HepG2 (cell line): ENCODE data around the gene MBD3. TPM values are rescaled to one million over a fixed set of nuclear protein-coding genes. Genes with fewer than 3 reads are reported as not detected.

Experiments
- ATAC-seq: fragments of 200-7000 bp; cut with Tn5 transposase; 3 replicates; pipeline ENCODE4 v1.9.1; 2020; ENCODE audit warnings: mild to moderate bottlenecking, moderate library complexity
- BruUV-seq: library from RNA; stranded (reverse); fragments of 400-500 nt; replicated peaks from 2 replicates; lab custom pipeline; 2021; lab: Mats Ljungman, UMichigan
- CTCF ChIA-PET: fragments of 300-600 bp; formaldehyde crosslinking; extraction: SDS; loops from one replicate; lab custom pipeline; 2021; ENCODE audit warnings: low total read pairs, inconsistent platforms, low intra/inter-chr PET ratio; lab: Yijun Ruan, JAX
- POLR2A ChIA-PET: fragments of 350-600 bp; sonication (Branson Sonifier 250); formaldehyde crosslinking; loops from one replicate; lab custom pipeline; 2020; ENCODE audit warnings: antibody characterized with exemption, inconsistent platforms; lab: Yijun Ruan, JAX
- DNase-seq: peaks from one replicate; pipeline ENCODE4 v3.0.0-alpha.2; 2015; ENCODE audit warnings: low spot score
- FAIRE-seq: peaks from 3 replicates; lab custom pipeline; 2011; peaks lifted over from hg19 to GRCh38; lab: Jason Lieb, UNC
- H2AFZ ChIP-seq: one replicate; pipeline ENCODE4 v1.6.1; 2011; ENCODE audit warnings: low read length, inconsistent platforms
- H3K27ac ChIP-seq: fragments of 300-600 bp; 3 replicates; pipeline ENCODE4 v1.8.0; 2011; ENCODE audit warnings: mixed run types, mild to moderate bottlenecking, mixed read lengths, low read length, inconsistent platforms; ENCODE audit not compliant: insufficient read depth; ENCODE audit errors: extremely low read length
- H3K27me3 ChIP-seq, 2 experiments: fragments of 200-600 bp in 1 of 2; 2 replicates in 1 of 2; 3 replicates in 1 of 2; pipeline versions ENCODE4 v1.6.0 to v1.8.0; 2011; ENCODE audit warnings: low read length in 2 of 2, mild to moderate bottlenecking in 2 of 2, moderate library complexity in 2 of 2, inconsistent platforms in 1 of 2; ENCODE audit not compliant: insufficient read depth in 2 of 2, control insufficient read depth in 1 of 2
- H3K36me3 ChIP-seq, 2 experiments: fragments of 200-600 bp in 1 of 2; replicated peaks in 1 of 2; 2 replicates in 1 of 2; 3 replicates in 1 of 2; pipeline versions ENCODE4 v1.5.1 to v1.8.0; 2011; ENCODE audit warnings: low read length in 2 of 2, inconsistent platforms in 1 of 2; ENCODE audit not compliant: insufficient read depth in 2 of 2, control insufficient read depth in 1 of 2
- H3K4me1 ChIP-seq: 2 replicates; pipeline ENCODE4 v1.5.1; 2012; ENCODE audit warnings: low read length, inconsistent platforms; ENCODE audit not compliant: insufficient read depth
- H3K4me2 ChIP-seq: 2 replicates; pipeline ENCODE4 v1.6.0; 2011; ENCODE audit warnings: low read depth, low read length, inconsistent platforms
- H3K4me3 ChIP-seq, 3 experiments: fragments of 200-600 bp in 1 of 3; sonication (generic), shearing (Covaris generic) in 1 of 3; replicated peaks in 1 of 3; 2 replicates each; pipeline ENCODE4 v1.5.1; 2011 to 2016; ENCODE audit warnings: low read length in 3 of 3, inconsistent platforms in 2 of 3, low read depth in 2 of 3, mild to moderate bottlenecking in 2 of 3, control low read depth in 1 of 3, mixed read lengths in 1 of 3; ENCODE audit not compliant: insufficient read depth in 1 of 3
- H3K79me2 ChIP-seq: one replicate; pipeline ENCODE4 v1.6.1; 2011; ENCODE audit warnings: low read length, inconsistent platforms; ENCODE audit not compliant: insufficient read depth
- H3K9ac ChIP-seq: 2 replicates; pipeline ENCODE4 v1.6.0; 2011; ENCODE audit warnings: mild to moderate bottlenecking, low read depth, low read length, inconsistent platforms; ENCODE audit not compliant: insufficient read depth
- H3K9me3 ChIP-seq: 2 replicates; pipeline ENCODE4 v1.5.1; 2012; ENCODE audit warnings: mild to moderate bottlenecking, low read length
- H4K20me1 ChIP-seq: 2 replicates; pipeline ENCODE4 v1.6.0; 2011; ENCODE audit warnings: inconsistent platforms, mild to moderate bottlenecking, low read length, moderate library complexity; ENCODE audit not compliant: insufficient read depth
- AGO1 ChIP-seq: fragments of 200-400 bp; formaldehyde crosslinking; IDR thresholded peaks from 2 replicates; pipeline ENCODE4 v1.6.1; 2017; ENCODE audit warnings: mild to moderate bottlenecking, low read depth, low read length, moderate library complexity; ENCODE audit not compliant: poor library complexity, severe bottlenecking
- AGO2 ChIP-seq: fragments of 200-400 bp; formaldehyde crosslinking; optimal IDR thresholded peaks from 2 replicates; pipeline ENCODE3; 2017; ENCODE audit warnings: mild to moderate bottlenecking, low read depth, low read length, moderate library complexity
- BHLHE40 ChIP-seq: IDR thresholded peaks from 2 replicates; pipeline ENCODE4 v1.6.1; 2011; ENCODE audit warnings: low read length, improper control_type of control experiment
- FOXC1 ChIP-seq: sonication (generic); formaldehyde crosslinking; IDR thresholded peaks from 2 replicates; pipeline ENCODE4 v1.8.0; 2022; ENCODE audit warnings: mild to moderate bottlenecking, missing genetic modification reagents, borderline replicate concordance
- POLR2G ChIP-seq: fragments of 200-400 bp; formaldehyde crosslinking; IDR thresholded peaks from 2 replicates; pipeline ENCODE4 v1.6.1; 2018; ENCODE audit warnings: mild to moderate bottlenecking, low read depth, low read length, moderate library complexity
- SKI ChIP-seq: fragments of 450-650 bp; IDR thresholded peaks from one replicate; pipeline ENCODE4 v1.6.1; 2018; ENCODE audit warnings: mild to moderate bottlenecking; ENCODE audit not compliant: partially characterized antibody
- SP5 ChIP-seq: IDR thresholded peaks from 2 replicates; pipeline ENCODE4 v1.6.1; 2016; ENCODE audit warnings: low read depth, borderline replicate concordance
- ZNF770 ChIP-seq: sonication (generic); formaldehyde crosslinking; IDR thresholded peaks from 2 replicates; pipeline ENCODE4 v1.5.0; 2020; ENCODE audit warnings: mild to moderate bottlenecking, missing genetic modification reagents
- WGBS: methylation state at CpG from one replicate; pipeline ENCODE4 v1.1.6; 2017; ENCODE audit warnings: low lambda C conversion rate; 5-methylcytosine and 5-hydroxymethylcytosine counted together
- in situ Hi-C: cut with HindIII; loops from 2 replicates; pipeline ENCODE4 v1.10.0; 2017; ENCODE audit warnings: low pct_unique_long_range_greater_than_20kb; ENCODE audit not compliant: extremely low pct_ligation_motif_present
- intact Hi-C: fragments of 100-400 bp; cut with micrococcal nuclease; formaldehyde crosslinking; loops from one replicate; pipeline ENCODE4 v1.10.0; 2022; ENCODE audit not compliant: unreplicated experiment
- polyA plus RNA-seq, 8 experiments: library from polyadenylated mRNA; depleted of rRNA in 3 of 8; stranded (reverse) in 7 of 8; unstranded in 1 of 8; fragments of >200 nt; fragmentation: Illumina TruSeq in 4 of 8; extraction: Trizol in 4 of 8; gene quantifications; 2 replicates each; pipeline versions ENCODE4 v1.2.1 to v1.2.3, GENCODE V29; 2011 to 2016; ENCODE audit warnings: low read depth in 4 of 8, missing spikeins in 1 of 8, mixed read lengths in 1 of 8; ENCODE audit not compliant: insufficient read depth in 1 of 8
- total RNA-seq, 5 experiments: library from RNA; depleted of rRNA; stranded (reverse); fragments of >200 nt; fragmentation: Illumina TruSeq; extraction: Trizol; gene quantifications; 2 replicates each; pipeline ENCODE4 v1.2.3, GENCODE V29; 2016; ENCODE audit warnings: low read depth in 1 of 5

The MBD3 gene
- total and polyA plus RNA-seq, 2 of the 13 experiments (the other 11 are each of a cell fraction or from before 2014, with no cell fraction given) = 21.2 to 76.9 TPM

GRCh38 chr19:1574354-1575136, 18.1 kb downstream of the MBD3 start:
- Histone ChIP-seq H2AFZ (no peak overlapping the region), H3K27me3 (0 out of 5 replicates have a peak, but pooled peaks cover 0 to under 1% of the 10 kb centered on the region in 2 experiments), H3K4me3 (no peak overlapping the region), H3K9me3 (no peaks in the 10 kb centered on the region), H3K4me2 (no peak overlapping the region), H3K4me1 (peaks cover 17% of the 10 kb centered on the region), H3K36me3 (peaks cover 0 to 9% of the 10 kb centered on the region in 2 experiments; a peak in 1 of 5 replicates)
- TF ChIP-seq POLR2G = peak; percentile 15; the same call in 1 of the 2 replicates
- no peak for TF ChIP-seq FOXC1
- no peak for TF ChIP-seq BHLHE40
- no peak for TF ChIP-seq SKI
- peak; percentile 63 for TF ChIP-seq AGO1
- peak; percentile 75 for TF ChIP-seq AGO2
- TF ChIP-seq, all 625 proteins: peak for 3
- 0 out of 2 replicates have a peak, but pooled peaks cover 2% of the 10 kb centered on the region for H4K20me1 ChIP-seq
- H3K27ac ChIP-seq = no peak overlapping the region
- no peak overlapping the region for H3K9ac ChIP-seq
- BruUV-seq = no TSS peak
- in situ Hi-C loops (no loop called here), intact Hi-C loops (no loop called here)
- ChIA-PET POLR2A (interaction anchor here (0.6 to 0.8 kb wide), 2 partner anchors 11 to 16 kb away, joined by 3 read pairs; no protein-coding TSS in a partner anchor), CTCF (no interaction called here)
- FAIRE-seq (no peak), DNase-seq (no peak), ATAC-seq (no peak)
- 95% methylated on average over 28 of the region's 34 CpGs for WGBS
- no peaks in the 10 kb centered on the region for H3K79me2 ChIP-seq

- peaks cover 0 to 8% of the 10 kb centered on the region in 2 experiments; a peak in 2 of 5 replicates for H3K27me3 ChIP-seq
- BruUV-seq = no TSS peak
- no peak for DNase-seq
- 0 out of 5 replicates have a peak, but pooled peaks cover 0 to 8% of the 10 kb centered on the region in 2 experiments for H3K36me3 ChIP-seq
- H3K9ac ChIP-seq = no peak overlapping the region
- FAIRE-seq = no peak
- 43% methylated on average over 9 of the region's 9 CpGs for WGBS
- peaks cover 22% of the 10 kb centered on the region for H3K4me1 ChIP-seq
- H3K4me3 ChIP-seq = no peak overlapping the region
- no peak overlapping the region for H2AFZ ChIP-seq
- intact Hi-C loops (no loop called here), in situ Hi-C loops (no loop called here)
- H4K20me1 ChIP-seq = 0 out of 2 replicates have a peak, but pooled peaks cover 2% of the 10 kb centered on the region
- ATAC-seq = no peak
- no peak overlapping the region for H3K4me2 ChIP-seq
- no peak overlapping the region for H3K27ac ChIP-seq
- CTCF ChIA-PET = no interaction called here
- H3K79me2 ChIP-seq = no peaks in the 10 kb centered on the region
- H3K9me3 ChIP-seq = no peaks in the 10 kb centered on the region
- TF ChIP-seq SP5 (no peak), ZNF770 (CRISPR knock-in tag) (peak; percentile 37; the same call in 1 of the 2 replicates)
- POLR2A ChIA-PET = interaction anchor here (0.6 to 1.2 kb wide), 3 partner anchors 14 to 239 kb away, joined by 3 to 6 read pairs (median 3); no protein-coding TSS in a partner anchor
Measured at GRCh38 chr19:1572795-1573194, 19.9 kb downstream of the MBD3 start.
